Kidney epithelial cell (primary cell): ENCODE results near the gene OMP. TPM values are rescaled to one million over a fixed set of nuclear protein-coding genes. Genes with fewer than 3 reads are reported as not detected.

Experiments
- DNase-seq: peaks from one replicate; pipeline ENCODE4 v3.0.0-alpha.2; 2010; ENCODE audit warnings: low read depth
- H3K27me3 ChIP-seq: 2 replicates; pipeline ENCODE4 v1.6.0; 2011; ENCODE audit warnings: low read length; ENCODE audit not compliant: control insufficient read depth, insufficient read depth
- H3K36me3 ChIP-seq: 2 replicates; pipeline ENCODE4 v1.5.1; 2011; ENCODE audit warnings: low read length; ENCODE audit not compliant: control insufficient read depth, insufficient read depth
- H3K4me3 ChIP-seq: 2 replicates; pipeline ENCODE4 v1.5.1; 2011; ENCODE audit warnings: low read depth, mild to moderate bottlenecking, control low read depth, low read length
- total RNA-seq: library from RNA; depleted of rRNA; stranded (reverse); fragments of >200 nt; gene quantifications from 2 replicates; pipeline ENCODE4 v1.2.3, GENCODE V29; 2015
- TF ChIP-seq, protein P1 (sequence below): IDR thresholded peaks from 2 replicates; pipeline ENCODE4 v1.5.1; 2011; ENCODE audit warnings: mild to moderate bottlenecking, moderate library complexity, low read length, control low read depth, inconsistent platforms; ENCODE audit not compliant: insufficient read depth, poor library complexity, severe bottlenecking

The OMP gene
- total RNA-seq, 1 donor from 2014 or later, result not detected

DNA sequence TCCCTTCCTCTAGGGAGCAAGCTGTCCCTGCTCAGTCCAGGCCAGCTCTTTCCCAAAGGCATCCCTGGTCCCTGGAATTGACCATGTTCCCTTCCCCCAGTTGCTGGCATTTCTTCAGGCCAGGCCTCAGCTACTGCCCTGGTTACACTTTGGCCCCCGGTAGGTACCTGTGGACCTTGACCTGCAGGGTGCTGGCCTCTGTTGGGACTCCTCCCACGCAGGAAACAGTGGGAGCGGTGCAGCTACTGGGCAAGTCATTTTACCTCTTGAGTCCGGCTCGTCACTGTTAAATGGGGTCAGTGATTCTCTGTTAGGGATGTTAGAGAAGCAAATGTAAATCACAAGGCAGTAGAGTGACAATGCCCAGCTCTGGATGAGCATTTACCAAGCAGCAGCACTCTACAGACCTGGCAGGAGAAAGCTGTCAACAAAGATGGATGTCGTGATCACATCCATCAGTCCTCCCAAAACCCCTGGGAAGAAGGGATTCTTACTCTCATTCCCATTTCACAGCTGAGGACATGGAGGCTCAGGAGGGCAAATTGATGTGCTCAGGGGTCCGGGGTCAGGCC, 42.3 kb downstream of the OMP start:
- DNase-seq, result no peak

GRCh38 chr11:77146261-77147035, 43.8 kb downstream of the OMP start:
- no peaks in the 10 kb centered on the region for H3K36me3 ChIP-seq
- no peak for DNase-seq
- no peak overlapping the region for H3K4me3 ChIP-seq
- TF ChIP-seq, protein P1, sequence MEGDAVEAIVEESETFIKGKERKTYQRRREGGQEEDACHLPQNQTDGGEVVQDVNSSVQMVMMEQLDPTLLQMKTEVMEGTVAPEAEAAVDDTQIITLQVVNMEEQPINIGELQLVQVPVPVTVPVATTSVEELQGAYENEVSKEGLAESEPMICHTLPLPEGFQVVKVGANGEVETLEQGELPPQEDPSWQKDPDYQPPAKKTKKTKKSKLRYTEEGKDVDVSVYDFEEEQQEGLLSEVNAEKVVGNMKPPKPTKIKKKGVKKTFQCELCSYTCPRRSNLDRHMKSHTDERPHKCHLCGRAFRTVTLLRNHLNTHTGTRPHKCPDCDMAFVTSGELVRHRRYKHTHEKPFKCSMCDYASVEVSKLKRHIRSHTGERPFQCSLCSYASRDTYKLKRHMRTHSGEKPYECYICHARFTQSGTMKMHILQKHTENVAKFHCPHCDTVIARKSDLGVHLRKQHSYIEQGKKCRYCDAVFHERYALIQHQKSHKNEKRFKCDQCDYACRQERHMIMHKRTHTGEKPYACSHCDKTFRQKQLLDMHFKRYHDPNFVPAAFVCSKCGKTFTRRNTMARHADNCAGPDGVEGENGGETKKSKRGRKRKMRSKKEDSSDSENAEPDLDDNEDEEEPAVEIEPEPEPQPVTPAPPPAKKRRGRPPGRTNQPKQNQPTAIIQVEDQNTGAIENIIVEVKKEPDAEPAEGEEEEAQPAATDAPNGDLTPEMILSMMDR, result no peak
- H3K27me3 ChIP-seq, result peaks cover 34% of the 10 kb centered on the region

More for the DNA sequence above, 42.3 kb downstream of the OMP start:
- H3K4me3 ChIP-seq, result no peak overlapping the region
- TF ChIP-seq, protein P1, result no peak
- H3K27me3 ChIP-seq, result peaks cover 28% of the 10 kb centered on the region
- no peaks in the 10 kb centered on the region for H3K36me3 ChIP-seq

DNA sequence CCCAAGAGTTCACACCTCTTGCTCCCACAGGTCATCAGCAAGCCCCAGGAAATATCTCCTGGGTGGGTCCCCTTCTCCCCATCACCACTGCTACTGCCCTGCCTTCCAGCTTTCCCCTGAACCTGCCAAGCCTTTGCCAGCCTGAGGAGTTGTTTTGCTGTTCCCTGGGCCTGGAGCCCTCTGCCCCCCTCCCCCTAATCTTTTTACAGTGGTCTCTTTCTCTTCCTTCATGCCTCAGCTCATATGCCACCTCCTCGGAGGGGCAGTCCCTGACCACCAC, 44.3 kb downstream of the OMP start:
- TF ChIP-seq, protein P1, result no peak
- Histone ChIP-seq H3K4me3 (no peak overlapping the region), H3K36me3 (no peaks in the 10 kb centered on the region), H3K27me3 (peaks cover 34% of the 10 kb centered on the region)
- no peak for DNase-seq

GRCh38 chr11:77147668-77148321, 45.2 kb downstream of the OMP start:
- TF ChIP-seq, protein P1, result no peak
- Histone ChIP-seq H3K27me3 (peaks cover 34% of the 10 kb centered on the region), H3K36me3 (no peaks in the 10 kb centered on the region), H3K4me3 (peak overlapping the region; percentile 14)
- no peak for DNase-seq

DNA sequence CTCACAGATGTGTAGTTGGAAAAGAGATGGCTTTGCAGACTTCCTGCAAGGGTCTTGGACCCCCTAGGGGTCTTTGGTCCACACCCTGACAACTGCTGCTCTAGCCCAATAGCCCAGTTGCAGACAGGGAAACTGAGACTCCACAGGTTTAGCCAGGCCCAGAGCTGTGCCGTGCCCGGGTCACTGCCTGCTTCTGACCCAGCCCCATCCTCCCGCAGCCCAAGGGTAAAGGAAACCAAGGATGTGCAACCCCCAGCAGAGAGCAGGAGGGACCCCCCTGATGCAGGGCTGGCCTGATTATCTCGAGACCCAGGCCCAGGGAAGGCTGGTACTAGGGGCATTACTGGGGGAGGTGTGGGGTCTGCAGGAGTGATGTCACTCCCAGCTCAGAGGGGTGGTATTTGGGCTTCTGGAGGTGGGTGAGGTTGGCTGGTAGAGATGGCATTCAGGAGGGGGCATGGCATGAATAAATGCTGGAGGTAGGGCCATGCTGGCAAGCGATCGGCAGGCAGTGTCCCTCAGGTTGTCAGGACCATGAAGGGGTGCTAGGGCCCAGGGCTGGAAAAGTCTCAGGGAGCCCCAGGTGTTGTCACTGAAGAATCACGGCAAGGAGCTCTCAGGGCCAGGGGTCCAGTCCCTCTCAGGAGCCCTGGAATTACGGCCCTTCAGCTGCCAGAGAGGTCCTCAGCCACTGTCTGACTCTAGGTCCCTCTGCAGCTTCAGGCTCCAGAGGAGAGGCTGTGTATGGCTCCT, 46.5 kb downstream of the OMP start:
- H3K27me3 ChIP-seq, result peaks cover 40% of the 10 kb centered on the region
- no peak overlapping the region for H3K4me3 ChIP-seq
- DNase-seq, result no peak
- TF ChIP-seq, protein P1, result no peak
- no peaks in the 10 kb centered on the region for H3K36me3 ChIP-seq
